A673 (cell line): ENCODE results near the gene EXOC4.

Experiments
- EZH2 ChIP-seq: fragments of 200-600 bp; sonication (generic); IDR thresholded peaks from 2 replicates; pipeline ENCODE4 v1.6.1; 2017; ENCODE audit warnings: borderline replicate concordance, low read depth, mild to moderate bottlenecking, mixed read lengths, antibody characterized with exemption, low read length; ENCODE audit not compliant: poor library complexity, severe bottlenecking
- TF ChIP-seq, protein P1 (sequence below): fragments of 300-800, 200-600 bp; sonication (generic); conservative IDR thresholded peaks from 2 replicates; pipeline ENCODE4 v1.5.1; 2017; ENCODE audit warnings: low read depth, mild to moderate bottlenecking, antibody characterized with exemption, low read length, moderate library complexity, mixed read lengths

DNA sequence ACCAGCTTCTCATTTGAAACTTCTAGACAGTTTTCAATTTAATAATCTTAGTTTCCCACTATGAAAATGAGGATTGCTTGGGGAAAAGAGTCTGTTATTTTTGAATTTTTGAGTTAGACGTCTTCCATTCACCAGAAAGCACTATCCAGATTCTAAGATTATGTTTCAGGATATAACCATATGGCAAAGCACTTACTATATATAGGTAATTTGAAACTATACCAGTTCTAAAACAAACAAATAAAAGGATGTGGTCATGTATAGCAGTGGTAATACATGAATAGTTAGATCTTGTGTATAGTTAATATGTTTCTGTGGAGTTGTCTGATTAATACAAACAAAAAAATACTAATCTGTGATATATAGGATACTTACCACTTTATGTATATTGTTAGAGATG, 320.0 kb downstream of the EXOC4 start:
- TF ChIP-seq, protein P1, sequence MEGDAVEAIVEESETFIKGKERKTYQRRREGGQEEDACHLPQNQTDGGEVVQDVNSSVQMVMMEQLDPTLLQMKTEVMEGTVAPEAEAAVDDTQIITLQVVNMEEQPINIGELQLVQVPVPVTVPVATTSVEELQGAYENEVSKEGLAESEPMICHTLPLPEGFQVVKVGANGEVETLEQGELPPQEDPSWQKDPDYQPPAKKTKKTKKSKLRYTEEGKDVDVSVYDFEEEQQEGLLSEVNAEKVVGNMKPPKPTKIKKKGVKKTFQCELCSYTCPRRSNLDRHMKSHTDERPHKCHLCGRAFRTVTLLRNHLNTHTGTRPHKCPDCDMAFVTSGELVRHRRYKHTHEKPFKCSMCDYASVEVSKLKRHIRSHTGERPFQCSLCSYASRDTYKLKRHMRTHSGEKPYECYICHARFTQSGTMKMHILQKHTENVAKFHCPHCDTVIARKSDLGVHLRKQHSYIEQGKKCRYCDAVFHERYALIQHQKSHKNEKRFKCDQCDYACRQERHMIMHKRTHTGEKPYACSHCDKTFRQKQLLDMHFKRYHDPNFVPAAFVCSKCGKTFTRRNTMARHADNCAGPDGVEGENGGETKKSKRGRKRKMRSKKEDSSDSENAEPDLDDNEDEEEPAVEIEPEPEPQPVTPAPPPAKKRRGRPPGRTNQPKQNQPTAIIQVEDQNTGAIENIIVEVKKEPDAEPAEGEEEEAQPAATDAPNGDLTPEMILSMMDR = no peak
- TF ChIP-seq EZH2 = no peak
